SU-DHL-6 (cell line): ENCODE data around the gene PDGFD.

Experiments used
- EZH2phosphoT487 ChIP-seq: fragments of 200-600 bp; sonication (generic), shearing (Covaris generic); conservative IDR thresholded peaks from 2 replicates; pipeline ENCODE4 v1.6.1; 2018; ENCODE audit warnings: mild to moderate bottlenecking, antibody characterized with exemption, low read length, moderate library complexity, mixed read lengths
- TF ChIP-seq, protein P1 (sequence below): fragments of 200-600 bp; sonication (generic); IDR thresholded peaks from one replicate; pipeline ENCODE4 v1.5.1; 2017; ENCODE audit warnings: antibody characterized with exemption, mild to moderate bottlenecking, low read length, moderate library complexity; ENCODE audit not compliant: insufficient read depth, poor library complexity, severe bottlenecking

DNA sequence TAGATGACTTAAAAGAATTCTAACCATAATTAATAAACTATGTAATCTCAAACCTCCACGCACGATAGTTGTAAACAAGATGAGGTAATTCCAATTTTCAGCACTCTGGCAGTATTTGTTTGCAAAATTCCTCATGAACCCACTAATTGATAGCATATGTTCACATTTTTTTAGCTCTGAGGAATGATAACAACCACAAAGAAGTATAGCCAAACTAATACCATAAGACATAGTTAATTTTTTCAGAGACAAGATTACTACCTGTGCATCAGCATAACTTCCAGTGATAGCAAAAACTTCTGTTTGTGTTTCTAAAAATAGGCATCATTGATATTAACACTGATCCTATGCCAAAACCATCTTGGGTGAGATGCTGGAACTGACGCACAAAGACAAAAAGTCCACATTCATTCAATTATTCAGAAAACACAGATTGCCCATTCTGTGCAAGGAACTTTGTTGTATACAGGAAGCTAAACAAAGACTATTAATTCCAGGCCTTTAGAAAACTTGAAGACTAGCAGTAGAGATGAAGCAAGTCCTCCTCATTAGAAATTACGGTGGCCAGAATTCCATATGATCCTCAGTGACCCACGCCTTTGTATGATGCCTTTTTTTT is 57.7 kb downstream of the PDGFD start:
- TF ChIP-seq, protein P1, sequence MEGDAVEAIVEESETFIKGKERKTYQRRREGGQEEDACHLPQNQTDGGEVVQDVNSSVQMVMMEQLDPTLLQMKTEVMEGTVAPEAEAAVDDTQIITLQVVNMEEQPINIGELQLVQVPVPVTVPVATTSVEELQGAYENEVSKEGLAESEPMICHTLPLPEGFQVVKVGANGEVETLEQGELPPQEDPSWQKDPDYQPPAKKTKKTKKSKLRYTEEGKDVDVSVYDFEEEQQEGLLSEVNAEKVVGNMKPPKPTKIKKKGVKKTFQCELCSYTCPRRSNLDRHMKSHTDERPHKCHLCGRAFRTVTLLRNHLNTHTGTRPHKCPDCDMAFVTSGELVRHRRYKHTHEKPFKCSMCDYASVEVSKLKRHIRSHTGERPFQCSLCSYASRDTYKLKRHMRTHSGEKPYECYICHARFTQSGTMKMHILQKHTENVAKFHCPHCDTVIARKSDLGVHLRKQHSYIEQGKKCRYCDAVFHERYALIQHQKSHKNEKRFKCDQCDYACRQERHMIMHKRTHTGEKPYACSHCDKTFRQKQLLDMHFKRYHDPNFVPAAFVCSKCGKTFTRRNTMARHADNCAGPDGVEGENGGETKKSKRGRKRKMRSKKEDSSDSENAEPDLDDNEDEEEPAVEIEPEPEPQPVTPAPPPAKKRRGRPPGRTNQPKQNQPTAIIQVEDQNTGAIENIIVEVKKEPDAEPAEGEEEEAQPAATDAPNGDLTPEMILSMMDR = no peak
- TF ChIP-seq EZH2phosphoT487 = no peak
